Adrenal gland (tissue), 5 donors: ENCODE measurements around the gene DAB2IP.

Experiments
- POLR2A ChIP-seq, 2 donors: fragments of 450-650 bp; IDR thresholded peaks; one replicate each; pipeline ENCODE4 v1.6.1; 2017; ENCODE audit warnings: antibody characterized with exemption in 2 of 2, mild to moderate bottlenecking in 2 of 2, moderate library complexity in 1 of 2
- TF ChIP-seq, protein P1 (sequence below), 6 experiments: fragments of 450-650 bp in 4 of 6; fragments of 200-600 bp in 2 of 6; sonication (generic) in 1 of 6; IDR thresholded peaks; 1 replicate in 5 of 6; 2 replicates in 1 of 6; pipeline versions ENCODE4 v1.5.1 to v1.8.0; 2016 to 2021; ENCODE audit warnings: antibody characterized with exemption in 6 of 6, mild to moderate bottlenecking in 2 of 6, moderate library complexity in 1 of 6
- donor health status: DM: no; HTN: no; CAD: no.

DNA sequence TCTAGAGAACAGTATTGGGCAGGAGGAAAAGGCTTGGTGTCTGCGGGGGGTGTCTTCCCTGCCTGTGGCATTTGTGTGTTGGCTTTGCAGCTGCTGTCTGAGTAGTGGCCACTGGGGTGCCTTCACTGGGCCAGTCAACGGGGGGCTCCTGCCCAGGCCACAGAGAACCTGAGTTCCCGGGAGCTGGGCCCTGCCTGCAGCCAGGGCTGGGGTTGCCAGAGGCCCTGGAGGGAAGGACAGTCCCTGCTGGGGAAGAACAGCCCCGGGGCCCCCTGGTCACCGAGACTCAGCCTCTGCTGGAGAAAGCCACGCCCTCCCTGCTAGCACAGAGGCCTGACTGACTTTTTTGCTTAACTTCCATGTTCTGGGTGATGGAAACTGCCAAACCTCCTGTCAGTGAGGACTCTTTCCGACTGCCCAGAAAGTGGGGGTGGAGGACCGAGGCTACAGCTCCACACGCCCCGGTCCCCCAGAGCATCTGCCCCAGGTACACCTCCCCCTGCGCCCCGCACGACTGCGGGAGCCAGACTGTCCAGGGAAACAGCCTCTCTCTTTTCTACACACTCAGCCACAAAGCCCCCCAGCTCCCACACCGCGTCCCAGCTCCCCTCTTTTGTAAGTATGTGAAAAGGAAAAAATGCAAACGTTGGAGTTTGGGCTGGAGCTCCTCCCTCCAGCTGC lies 133.4 kb downstream of the DAB2IP start:
- TF ChIP-seq, protein P1, sequence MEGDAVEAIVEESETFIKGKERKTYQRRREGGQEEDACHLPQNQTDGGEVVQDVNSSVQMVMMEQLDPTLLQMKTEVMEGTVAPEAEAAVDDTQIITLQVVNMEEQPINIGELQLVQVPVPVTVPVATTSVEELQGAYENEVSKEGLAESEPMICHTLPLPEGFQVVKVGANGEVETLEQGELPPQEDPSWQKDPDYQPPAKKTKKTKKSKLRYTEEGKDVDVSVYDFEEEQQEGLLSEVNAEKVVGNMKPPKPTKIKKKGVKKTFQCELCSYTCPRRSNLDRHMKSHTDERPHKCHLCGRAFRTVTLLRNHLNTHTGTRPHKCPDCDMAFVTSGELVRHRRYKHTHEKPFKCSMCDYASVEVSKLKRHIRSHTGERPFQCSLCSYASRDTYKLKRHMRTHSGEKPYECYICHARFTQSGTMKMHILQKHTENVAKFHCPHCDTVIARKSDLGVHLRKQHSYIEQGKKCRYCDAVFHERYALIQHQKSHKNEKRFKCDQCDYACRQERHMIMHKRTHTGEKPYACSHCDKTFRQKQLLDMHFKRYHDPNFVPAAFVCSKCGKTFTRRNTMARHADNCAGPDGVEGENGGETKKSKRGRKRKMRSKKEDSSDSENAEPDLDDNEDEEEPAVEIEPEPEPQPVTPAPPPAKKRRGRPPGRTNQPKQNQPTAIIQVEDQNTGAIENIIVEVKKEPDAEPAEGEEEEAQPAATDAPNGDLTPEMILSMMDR (IDR thresholded peaks at IDR 0.05) = no peak
- TF ChIP-seq POLR2A (IDR thresholded peaks at IDR 0.05) = no peak
